GM21825 (cell line): Measurements from ENCODE around the gene CDCA4.
"Not testable (repeated sequence)": the region's sequence is repeated elsewhere in the genome, so short reads cannot be mapped to it uniquely, and the experiment has no call there.

Experiments
- ATAC-seq: cut with Tn5 transposase; IDR thresholded peaks from one replicate; pipeline ENCODE4 v1.9.1; 2021; ENCODE audit warnings: mild to moderate bottlenecking, moderate library complexity; ENCODE audit not compliant: unreplicated experiment

The CDCA4 gene

GRCh38 chr14:105035616-105036015 lies 14.7 kb upstream of the CDCA4 start:
- ATAC-seq: not testable (repeated sequence)

DNA sequence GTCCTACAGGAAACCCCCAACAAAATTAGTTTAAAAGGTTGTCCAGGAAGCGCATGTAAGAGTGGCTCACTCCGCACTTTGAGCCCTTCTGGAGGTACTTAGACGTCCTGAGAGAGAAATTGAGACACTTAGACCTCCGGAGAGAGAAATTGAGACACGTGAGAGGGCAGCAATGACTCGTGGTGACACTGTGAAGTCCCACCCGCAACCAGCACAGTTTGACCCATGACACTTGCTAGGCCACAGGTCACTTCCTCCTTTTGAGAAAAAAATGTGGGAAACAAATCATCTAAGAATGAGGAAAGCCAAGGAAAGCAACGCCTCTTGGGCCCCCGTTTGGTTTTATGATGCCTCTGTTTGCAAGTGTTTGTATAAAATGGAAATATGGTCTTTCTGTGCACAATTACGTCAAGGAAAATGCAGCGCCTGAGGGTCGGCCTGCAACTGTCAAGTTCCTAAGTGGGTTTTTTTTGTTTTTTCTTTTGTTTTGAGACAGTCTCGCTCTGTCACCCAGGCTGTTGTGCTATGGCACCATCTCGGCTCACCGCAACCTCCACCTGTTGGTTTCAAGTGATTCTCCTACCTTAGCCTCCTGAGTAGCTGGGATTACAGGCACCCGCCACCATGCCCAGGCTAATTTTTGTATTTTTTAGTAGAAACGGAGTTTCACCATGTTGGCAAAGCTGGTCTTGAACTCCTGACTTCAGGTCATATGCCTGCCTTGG lies 13.6 kb upstream of the CDCA4 start:
- ATAC-seq: no peak

DNA sequence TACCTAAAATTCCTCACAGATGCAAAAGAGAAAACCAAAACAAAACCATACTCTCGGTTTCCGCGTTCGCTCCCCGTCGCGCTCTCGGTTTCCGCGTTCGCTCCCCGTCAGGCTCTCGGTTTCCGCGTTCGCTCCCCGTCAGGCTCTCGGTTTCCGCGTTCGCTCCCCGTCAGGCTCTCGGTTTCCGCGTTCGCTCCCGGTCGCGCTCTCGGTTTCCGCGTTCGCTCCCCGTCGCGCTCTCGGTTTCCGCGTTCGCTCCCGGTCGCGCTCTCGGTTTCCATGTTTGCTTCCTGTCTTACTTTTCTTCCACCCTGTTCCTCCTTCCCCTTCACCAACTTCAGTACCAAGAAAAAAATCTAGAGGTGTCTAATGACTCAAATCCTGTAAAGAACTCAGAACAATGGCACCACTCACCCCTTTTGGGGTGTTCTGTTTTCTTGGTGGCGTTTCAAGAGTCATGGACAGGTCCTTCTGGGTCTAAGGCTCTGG lies 12.6 kb upstream of the CDCA4 start:
- not testable (repeated sequence) for ATAC-seq

GRCh38 chr14:105032451-105032901 lies 11.6 kb upstream of the CDCA4 start:
- not testable (repeated sequence) for ATAC-seq

DNA sequence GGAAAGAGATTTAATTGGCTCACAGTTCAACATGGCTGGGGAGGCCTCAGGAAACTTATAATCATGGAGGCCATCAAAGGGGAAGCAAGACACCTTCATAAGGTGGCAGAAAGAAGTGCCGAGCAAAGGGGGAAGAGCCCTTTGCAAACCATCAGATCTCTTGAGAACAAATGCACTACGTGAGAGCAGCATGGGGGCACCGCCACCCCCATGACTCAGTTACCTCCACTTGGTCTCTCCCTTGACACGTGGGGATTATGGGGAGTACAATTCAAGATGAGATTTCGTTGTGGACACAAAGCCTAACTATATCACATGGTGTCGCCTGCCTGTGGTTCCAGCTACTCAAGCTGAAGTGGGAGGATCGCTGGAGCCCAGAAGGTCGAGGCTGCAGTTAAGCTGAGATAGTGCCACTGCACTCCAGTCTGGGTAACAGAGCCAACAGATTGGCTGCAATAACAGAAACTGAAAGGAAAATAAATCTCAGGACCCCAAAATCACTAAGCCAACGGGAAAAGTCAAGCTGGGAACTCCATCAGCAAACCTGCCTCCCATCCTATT lies 10.0 kb upstream of the CDCA4 start:
- no peak for ATAC-seq

GRCh38 chr14:105030194-105030593 lies 9.3 kb upstream of the CDCA4 start:
- ATAC-seq: no peak

GRCh38 chr14:105029402-105029801 lies 8.5 kb upstream of the CDCA4 start:
- ATAC-seq: no peak

DNA sequence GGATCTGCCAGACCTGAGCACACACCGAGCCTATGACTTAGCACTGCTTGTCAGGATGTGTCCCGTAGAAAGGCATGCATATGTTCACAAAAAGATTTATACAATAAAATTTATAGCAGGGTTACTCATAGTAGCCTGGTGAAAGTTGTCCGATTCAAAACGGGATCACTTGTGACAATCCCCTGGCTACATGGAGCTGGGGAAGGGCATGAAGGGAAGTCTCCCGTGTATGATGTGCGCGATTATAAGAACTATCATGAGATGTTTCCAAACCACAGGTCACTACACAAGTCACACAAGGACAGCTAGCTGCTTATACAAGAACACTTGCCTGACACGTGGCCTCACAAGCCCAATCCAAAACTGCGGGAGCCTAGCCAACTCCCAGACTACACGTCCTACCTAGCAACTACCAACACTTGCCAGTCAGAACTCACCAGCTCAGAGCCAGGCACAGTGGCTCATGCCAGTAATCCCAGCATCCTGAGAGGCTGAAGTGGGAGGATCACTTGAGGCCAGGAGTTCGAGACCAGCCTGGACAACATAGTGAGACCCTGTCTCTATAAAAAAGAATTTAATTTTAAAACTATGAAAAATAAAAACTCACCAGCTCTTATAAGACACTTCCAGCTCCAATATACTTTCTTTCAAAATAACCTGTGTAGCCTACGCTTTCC lies 7.5 kb upstream of the CDCA4 start:
- no peak for ATAC-seq

DNA sequence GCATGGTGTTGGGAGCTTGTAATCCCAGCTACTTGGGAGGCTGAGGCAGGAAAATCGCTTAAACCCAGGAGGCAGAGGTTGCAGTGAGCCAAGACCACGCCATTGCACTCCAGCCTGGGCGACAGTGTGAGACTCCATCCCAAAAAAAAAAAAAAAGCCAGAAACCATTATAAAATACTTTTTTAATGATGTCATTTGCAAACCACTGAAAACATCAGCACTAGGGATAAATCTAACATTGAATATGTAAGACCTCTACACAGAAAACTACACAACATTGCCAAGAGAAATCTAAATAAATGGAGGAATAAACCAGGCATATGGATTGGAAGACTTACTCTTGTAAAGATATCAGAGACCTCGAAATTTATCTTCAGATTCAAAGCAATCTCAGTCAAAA lies 6.8 kb upstream of the CDCA4 start:
- ATAC-seq: not testable (repeated sequence)

DNA sequence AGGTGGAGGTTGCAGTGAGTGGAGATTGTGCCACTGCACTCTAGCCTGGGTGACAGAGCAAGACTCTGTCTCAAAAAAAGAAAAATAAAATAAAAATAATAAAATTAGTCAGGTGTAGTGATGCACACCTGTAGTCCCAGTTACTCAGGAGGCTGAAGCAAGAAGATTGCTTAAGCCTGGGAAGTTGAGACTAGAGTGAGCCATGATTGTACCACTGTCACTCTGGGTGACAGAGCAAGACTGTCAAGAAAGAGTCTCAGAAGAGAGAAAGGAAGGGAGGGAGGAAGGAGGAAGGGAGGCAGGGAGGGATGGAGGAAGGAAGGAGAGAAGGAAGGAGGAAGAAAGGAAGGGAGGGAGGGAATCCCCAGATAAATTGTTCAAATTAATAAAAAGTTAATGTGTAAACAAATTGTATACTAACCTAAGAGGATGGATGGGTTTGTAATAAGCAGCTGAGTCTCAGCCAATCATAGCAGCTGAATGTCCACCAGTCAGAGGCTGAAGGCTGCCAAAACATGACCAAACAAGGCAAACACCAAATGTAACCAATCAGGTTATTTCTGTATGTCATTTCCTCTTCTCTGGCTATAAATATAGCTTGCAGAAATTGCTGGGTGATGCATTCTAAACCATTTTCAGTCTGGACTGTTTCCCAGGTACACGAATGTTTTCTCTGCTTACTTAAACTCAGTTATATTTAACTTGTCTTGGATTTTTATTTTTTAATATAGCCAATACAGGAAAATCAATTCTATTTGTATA lies 6.1 kb upstream of the CDCA4 start:
- no peak for ATAC-seq

GRCh38 chr14:105026033-105026785 lies 5.3 kb upstream of the CDCA4 start:
- no peak for ATAC-seq

GRCh38 chr14:105025429-105025828 lies 4.5 kb upstream of the CDCA4 start:
- no peak for ATAC-seq

DNA sequence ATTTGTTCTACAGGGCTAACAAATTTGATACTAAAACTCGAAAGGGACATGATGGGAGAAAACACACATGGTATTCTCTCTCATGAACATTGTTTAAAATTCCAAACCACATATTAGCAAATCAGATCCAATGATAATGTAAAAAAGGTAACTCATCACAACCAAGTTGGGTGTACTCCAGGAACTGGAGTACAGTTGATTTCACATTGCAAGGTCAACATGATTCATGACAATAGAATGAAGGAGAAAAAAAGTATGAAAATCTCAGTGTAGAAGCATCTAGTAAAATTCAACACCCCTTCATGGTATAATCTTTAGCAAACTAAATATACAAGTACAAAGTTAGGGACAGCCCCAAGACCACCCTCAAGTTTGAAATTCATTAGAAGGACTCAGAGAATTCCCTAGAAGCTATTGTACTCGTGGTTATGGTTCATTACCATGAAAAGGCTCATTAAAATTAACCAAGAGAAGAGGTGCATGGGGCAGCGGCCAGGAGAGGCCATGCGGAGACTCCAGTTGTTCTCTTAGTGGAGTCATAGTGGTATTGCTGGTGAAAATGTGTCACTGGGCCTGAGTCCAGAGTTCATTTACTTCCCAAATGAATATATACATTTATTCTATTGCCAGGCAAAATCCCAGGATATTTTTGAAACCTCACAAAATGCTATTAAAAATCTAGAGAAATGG lies 3.1 kb upstream of the CDCA4 start:
- ATAC-seq: no peak

- ATAC-seq: no peak
Measured at GRCh38 chr14:105023144-105023543, 2.3 kb upstream of the CDCA4 start.

DNA sequence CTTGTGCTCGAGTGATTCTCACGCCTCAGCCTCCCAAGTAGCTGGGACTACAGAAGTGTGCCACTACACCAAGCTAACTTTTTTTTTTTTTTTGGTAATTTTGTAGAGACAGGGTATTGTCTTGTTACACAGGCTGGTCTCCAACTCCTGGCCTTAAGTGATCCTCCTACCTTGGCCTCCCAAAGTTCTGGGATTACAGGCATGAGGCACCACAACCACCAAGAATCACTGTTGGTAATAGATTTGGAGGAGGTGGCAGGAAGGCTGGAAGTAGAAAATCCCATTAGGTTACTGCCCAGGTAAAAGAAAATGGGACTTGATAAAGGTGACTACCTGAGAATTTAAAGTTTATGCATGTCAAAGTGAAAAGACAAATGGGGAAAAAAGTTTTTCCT lies 1.4 kb upstream of the CDCA4 start:
- ATAC-seq: no peak

DNA sequence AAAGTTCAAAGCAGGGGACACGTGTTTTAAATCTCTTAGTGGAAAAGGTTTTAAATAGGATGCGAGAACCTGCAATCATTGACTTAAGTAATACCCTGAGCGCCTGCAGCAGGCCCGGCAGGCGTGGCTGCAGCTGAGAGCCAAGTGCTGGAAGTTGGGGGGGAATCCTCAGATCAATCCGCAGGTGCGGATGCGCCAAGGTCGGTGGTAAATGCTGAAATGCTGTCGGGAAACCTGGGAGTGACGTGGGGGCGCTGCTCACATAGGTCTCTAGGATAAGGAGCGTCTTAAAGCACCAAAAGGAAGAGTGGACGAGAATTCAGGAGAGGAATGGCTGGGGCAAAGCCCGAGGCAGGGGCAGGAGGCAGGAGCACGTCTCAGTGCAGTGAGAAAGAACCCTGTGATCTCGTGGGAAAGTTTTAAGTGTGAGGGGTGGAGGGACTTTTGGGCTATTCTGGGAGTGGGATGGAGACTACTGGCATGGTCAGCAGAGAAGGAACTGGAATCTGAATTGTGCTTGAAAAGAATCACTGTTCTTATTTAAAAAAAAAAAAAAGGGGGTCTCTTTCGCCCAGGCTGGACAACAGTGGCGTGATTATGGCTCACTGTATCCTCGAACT lies 883 bp upstream of the CDCA4 start:
- ATAC-seq: no peak

GRCh38 chr14:105019861-105020814 lies 745 bp downstream of the CDCA4 start:
- ATAC-seq: peak; percentile 34

GRCh38 chr14:105018414-105018813 lies 2.5 kb downstream of the CDCA4 start:
- ATAC-seq: no peak
